ACC112 (cell line): ENCODE results near the gene PRKD3.
A peak's percentile ranks its signal among the peaks of the same experiment; 100 is the strongest.

ENCODE experiments used
- H2AFZ ChIP-seq: fragments of 200-600 bp; sonication (generic); one replicate; pipeline ENCODE4 v1.6.0; 2017; ENCODE audit warnings: antibody characterized with exemption, low read length; ENCODE audit not compliant: unreplicated experiment
- H3K27ac ChIP-seq: fragments of 200-600 bp; sonication (generic); 2 replicates; pipeline ENCODE4 v1.5.1; 2014; ENCODE audit warnings: low read depth, mild to moderate bottlenecking, antibody characterized with exemption, low read length, moderate library complexity
- H3K27me3 ChIP-seq: fragments of 200-600 bp; sonication (generic); 2 replicates; pipeline ENCODE4 v1.6.1; 2014; ENCODE audit warnings: mild to moderate bottlenecking, antibody characterized with exemption, low read length, moderate library complexity, mixed read lengths; ENCODE audit not compliant: insufficient read depth
- H3K36me3 ChIP-seq: fragments of 200-600 bp; sonication (generic); 2 replicates; pipeline ENCODE4 v1.6.1; 2016; ENCODE audit warnings: mild to moderate bottlenecking, antibody characterized with exemption, low read length, moderate library complexity, mixed read lengths; ENCODE audit not compliant: insufficient read depth
- H3K4me1 ChIP-seq: fragments of 200-600 bp; sonication (generic); one replicate; pipeline ENCODE4 v1.6.1; 2016; ENCODE audit warnings: low read length, mixed read lengths; ENCODE audit not compliant: insufficient read depth, unreplicated experiment, control insufficient read depth
- H3K4me3 ChIP-seq: fragments of 200-600 bp; sonication (generic); 2 replicates; pipeline ENCODE4 v1.5.1; 2014; ENCODE audit warnings: mild to moderate bottlenecking, low read depth, low read length
- H3K79me2 ChIP-seq: fragments of 200-600 bp; sonication (generic); one replicate; pipeline ENCODE4 v1.6.0; 2016; ENCODE audit warnings: low read length; ENCODE audit not compliant: control insufficient read depth, unreplicated experiment, insufficient read depth

The PRKD3 gene

GRCh38 chr2:37343537-37344434 lies 19.2 kb upstream of the PRKD3 start:
- peaks cover 15% of the 10 kb centered on the region for H3K4me1 ChIP-seq
- peak overlapping the region; percentile 38 for H3K27ac ChIP-seq
- peak overlapping the region; percentile 82 for H2AFZ ChIP-seq
- no peaks in the 10 kb centered on the region for H3K27me3 ChIP-seq
- peak overlapping the region; percentile 81 for H3K4me3 ChIP-seq
- H3K79me2 ChIP-seq, result no peaks in the 10 kb centered on the region
- H3K36me3 ChIP-seq, result no peaks in the 10 kb centered on the region

- no peaks in the 10 kb centered on the region for H3K79me2 ChIP-seq
- no peaks in the 10 kb centered on the region for H3K36me3 ChIP-seq
- no peaks in the 10 kb centered on the region for H3K27me3 ChIP-seq
- no peak overlapping the region for H3K4me3 ChIP-seq
- H3K27ac ChIP-seq, result no peak overlapping the region
- peak overlapping the region; percentile 18 for H2AFZ ChIP-seq
- peaks cover 15% of the 10 kb centered on the region for H3K4me1 ChIP-seq
Measured at GRCh38 chr2:37342591-37343220, 18.1 kb upstream of the PRKD3 start.

GRCh38 chr2:37340637-37341036 lies 16.0 kb upstream of the PRKD3 start:
- no peaks in the 10 kb centered on the region for H3K79me2 ChIP-seq
- H3K36me3 ChIP-seq, result no peaks in the 10 kb centered on the region
- H3K27me3 ChIP-seq, result no peaks in the 10 kb centered on the region
- peaks cover 15% of the 10 kb centered on the region for H3K4me1 ChIP-seq
- no peak overlapping the region for H3K27ac ChIP-seq
- no peak overlapping the region for H3K4me3 ChIP-seq
- H2AFZ ChIP-seq, result no peak overlapping the region

- Histone ChIP-seq H3K27me3 (no peaks in the 10 kb centered on the region), H2AFZ (no peak overlapping the region), H3K4me3 (no peak overlapping the region), H3K4me1 (peaks cover 13% of the 10 kb centered on the region), H3K27ac (no peak overlapping the region), H3K79me2 (no peaks in the 10 kb centered on the region), H3K36me3 (no peaks in the 10 kb centered on the region)
Measured at GRCh38 chr2:37338933-37339332, 14.3 kb upstream of the PRKD3 start.

DNA sequence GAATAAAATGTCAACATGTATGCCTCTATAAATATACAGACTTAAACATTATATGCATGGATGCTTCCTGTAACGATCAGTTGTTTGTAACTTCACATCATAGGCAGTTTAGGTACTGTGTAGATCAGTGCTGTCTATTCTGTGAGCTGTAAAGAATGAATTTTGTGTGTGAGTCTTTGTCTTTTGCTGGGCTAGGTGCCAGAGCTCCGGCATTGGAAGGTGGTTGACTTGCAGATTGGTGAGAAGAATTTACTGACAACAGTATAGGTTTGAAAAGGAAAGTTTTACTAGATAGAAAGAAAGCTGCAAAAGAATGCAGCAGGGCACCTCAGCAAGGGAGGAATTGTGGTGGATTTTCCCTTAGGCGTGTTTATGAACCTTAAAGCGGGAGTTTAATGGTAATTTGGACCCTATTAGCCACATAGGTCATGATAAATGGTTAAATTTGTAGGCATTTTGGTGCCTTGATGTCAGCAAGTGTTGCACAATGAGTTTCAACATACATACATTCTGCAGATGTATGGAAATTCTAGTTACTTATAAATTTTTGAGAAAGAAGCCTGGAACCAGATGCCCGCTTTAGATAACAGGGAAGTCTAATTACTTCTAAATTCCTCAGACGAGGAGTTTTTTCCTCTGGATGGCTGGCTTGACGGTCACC lies 13.1 kb upstream of the PRKD3 start:
- H3K27ac ChIP-seq, result no peak overlapping the region
- H3K36me3 ChIP-seq, result no peaks in the 10 kb centered on the region
- H2AFZ ChIP-seq, result no peak overlapping the region
- H3K79me2 ChIP-seq, result no peaks in the 10 kb centered on the region
- H3K4me1 ChIP-seq, result peaks cover 1% of the 10 kb centered on the region
- H3K27me3 ChIP-seq, result no peaks in the 10 kb centered on the region
- H3K4me3 ChIP-seq, result no peak overlapping the region

- no peak overlapping the region for H2AFZ ChIP-seq
- H3K36me3 ChIP-seq, result no peaks in the 10 kb centered on the region
- H3K4me1 ChIP-seq, result no peaks in the 10 kb centered on the region
- H3K27me3 ChIP-seq, result no peaks in the 10 kb centered on the region
- H3K27ac ChIP-seq, result no peak overlapping the region
- H3K79me2 ChIP-seq, result no peaks in the 10 kb centered on the region
- H3K4me3 ChIP-seq, result no peak overlapping the region
Measured at GRCh38 chr2:37335604-37336003, 11.0 kb upstream of the PRKD3 start.

GRCh38 chr2:37333256-37333655 lies 8.6 kb upstream of the PRKD3 start:
- H3K4me1 ChIP-seq, result no peaks in the 10 kb centered on the region
- no peak overlapping the region for H3K4me3 ChIP-seq
- no peak overlapping the region for H2AFZ ChIP-seq
- no peak overlapping the region for H3K27ac ChIP-seq
- no peaks in the 10 kb centered on the region for H3K36me3 ChIP-seq
- H3K27me3 ChIP-seq, result no peaks in the 10 kb centered on the region
- H3K79me2 ChIP-seq, result no peaks in the 10 kb centered on the region

GRCh38 chr2:37332560-37332959 lies 7.9 kb upstream of the PRKD3 start:
- Histone ChIP-seq H3K4me3 (no peak overlapping the region), H2AFZ (no peak overlapping the region), H3K4me1 (peaks cover under 1% of the 10 kb centered on the region), H3K27ac (no peak overlapping the region), H3K79me2 (no peaks in the 10 kb centered on the region), H3K27me3 (no peaks in the 10 kb centered on the region), H3K36me3 (no peaks in the 10 kb centered on the region)

DNA sequence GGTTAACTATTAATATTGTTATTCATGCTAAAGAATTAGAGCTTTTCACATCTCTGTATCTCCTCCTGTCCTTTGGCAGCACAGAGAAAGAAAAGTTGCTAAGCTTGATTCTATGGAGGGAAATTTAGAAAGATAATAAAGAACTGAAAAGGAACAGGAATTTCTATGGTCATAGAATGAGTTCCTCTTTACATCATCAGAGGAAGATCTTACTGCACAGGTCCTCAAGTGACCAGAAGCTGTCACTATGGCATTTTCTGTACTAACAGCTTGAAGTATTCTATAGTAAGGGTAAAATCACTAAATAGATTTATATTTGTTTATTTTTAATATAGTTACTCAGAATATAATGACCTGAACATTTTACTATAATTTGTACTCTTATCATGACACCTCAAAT lies 6.0 kb upstream of the PRKD3 start:
- Histone ChIP-seq H3K4me3 (no peak overlapping the region), H3K4me1 (peaks cover 6% of the 10 kb centered on the region), H3K36me3 (no peaks in the 10 kb centered on the region), H3K27me3 (no peaks in the 10 kb centered on the region), H3K27ac (no peak overlapping the region), H3K79me2 (no peaks in the 10 kb centered on the region), H2AFZ (no peak overlapping the region)

DNA sequence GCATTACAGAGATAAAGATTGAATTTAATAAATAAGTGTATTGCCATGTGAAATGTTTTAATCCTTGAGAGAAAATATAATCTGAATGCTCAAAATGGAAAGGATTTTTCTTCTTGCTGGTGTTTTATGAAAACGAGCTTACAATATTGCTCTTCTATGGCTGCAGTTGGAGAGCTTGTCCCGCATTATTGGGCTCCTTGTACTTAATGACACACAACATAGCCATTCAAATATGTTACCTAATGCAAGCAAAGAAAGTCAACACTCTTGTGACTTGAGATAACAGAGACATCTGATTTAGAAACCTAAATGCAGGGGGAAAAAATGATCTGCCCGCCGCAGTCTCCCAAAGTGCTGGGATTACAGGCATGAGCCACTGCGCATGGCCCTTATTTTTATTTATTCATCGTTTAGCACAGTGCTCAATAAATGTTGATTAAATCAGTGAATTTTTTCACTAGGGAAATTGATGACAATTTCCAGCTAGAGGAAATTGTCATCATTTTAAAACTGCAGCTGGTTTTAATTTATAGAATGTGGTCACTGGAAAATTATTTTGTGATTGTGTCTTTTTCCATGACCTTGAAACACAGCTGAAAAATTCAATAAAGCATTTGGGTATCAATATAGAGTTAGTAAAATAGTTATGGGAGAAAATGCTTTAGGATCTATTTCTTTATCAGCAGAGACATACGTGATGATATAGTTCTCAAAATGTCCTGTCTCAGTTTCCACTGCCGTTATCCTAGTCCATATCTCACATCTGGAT lies 2.4 kb upstream of the PRKD3 start:
- H3K4me3 ChIP-seq, result peak overlapping the region; percentile 98
- peaks cover 11% of the 10 kb centered on the region for H3K4me1 ChIP-seq
- peaks cover 22% of the 10 kb centered on the region for H3K79me2 ChIP-seq
- H3K27ac ChIP-seq, result peak overlapping the region; percentile 64
- no peaks in the 10 kb centered on the region for H3K36me3 ChIP-seq
- peak overlapping the region; percentile 52 for H2AFZ ChIP-seq
- no peaks in the 10 kb centered on the region for H3K27me3 ChIP-seq
